B cell (primary cell): ENCODE data around the gene ZNF433. TPM values are rescaled to one million over a fixed set of nuclear protein-coding genes. Genes with fewer than 3 reads are reported as not detected.

Experiments
- ATAC-seq: fragments of 200-7000 bp; cut with Tn5 transposase; one replicate; pipeline ENCODE4 v1.10.0; 2021; ENCODE audit warnings: low read depth, mild to moderate bottlenecking, moderate number of reproducible peaks, moderate library complexity
- CTCF ChIA-PET: fragments of 350-600 bp; sonication (Branson Sonifier 250); formaldehyde crosslinking; loops from one replicate; lab custom pipeline; 2021; ENCODE audit warnings: antibody characterized with exemption, inconsistent platforms; lab: Charles Lee
- POLR2A ChIA-PET: fragments of 350-600 bp; sonication (Branson Sonifier 250); formaldehyde crosslinking; loops from one replicate; lab custom pipeline; 2021; ENCODE audit warnings: antibody characterized with exemption; lab: Charles Lee
- DNase-seq: peaks from one replicate; pipeline ENCODE4 v3.0.0; 2013
- H2AFZ ChIP-seq: 2 replicates; pipeline ENCODE4 v1.6.1; 2012; ENCODE audit warnings: mild to moderate bottlenecking, low read depth, low read length; ENCODE audit not compliant: insufficient read depth, poor library complexity, severe bottlenecking
- H3K27ac ChIP-seq, 2 donors: 1 replicate in 1 of 2; 2 replicates in 1 of 2; pipeline ENCODE4 v1.5.1; 2012 to 2013; ENCODE audit warnings: low read length in 2 of 2, mild to moderate bottlenecking in 2 of 2, moderate library complexity in 1 of 2
- H3K27me3 ChIP-seq, 4 experiments: fragments of 200-600 bp in 1 of 4; sonication (generic) in 1 of 4; replicated peaks in 1 of 4; 1 replicate in 2 of 4; 2 replicates in 2 of 4; pipeline versions ENCODE4 v1.6.1 to v1.7.0; 2013 to 2016; ENCODE audit warnings: low read length in 3 of 4, mild to moderate bottlenecking in 2 of 4, mixed read lengths in 1 of 4, moderate library complexity in 1 of 4; ENCODE audit not compliant: insufficient read depth in 4 of 4, control insufficient read depth in 3 of 4; ENCODE audit errors: control extremely low read depth in 1 of 4
- H3K36me3 ChIP-seq, 2 experiments: replicated peaks in 1 of 2; 1 replicate in 1 of 2; 2 replicates in 1 of 2; pipeline versions ENCODE4 v1.6.1 to v1.7.1; 2013; ENCODE audit warnings: low read length in 1 of 2; ENCODE audit not compliant: insufficient read depth in 2 of 2, control insufficient read depth in 1 of 2; ENCODE audit errors: control extremely low read depth in 1 of 2, extremely low read depth in 1 of 2
- H3K4me1 ChIP-seq, 2 donors: fragments of 200-600 bp in 1 of 2; sonication (generic) in 1 of 2; 1 replicate in 1 of 2; 2 replicates in 1 of 2; pipeline versions ENCODE4 v1.5.1 to v1.6.1; 2013 to 2017; ENCODE audit warnings: low read length in 2 of 2; ENCODE audit not compliant: control insufficient read depth in 2 of 2, insufficient read depth in 2 of 2
- H3K4me2 ChIP-seq: replicated peaks from 2 replicates; pipeline ENCODE3; 2012; ENCODE audit warnings: mild to moderate bottlenecking, low read depth, low read length; ENCODE audit not compliant: poor library complexity, severe bottlenecking
- H3K4me3 ChIP-seq, 5 experiments: fragments of 200-600 bp in 1 of 5; sonication (generic) in 1 of 5; 1 replicate in 3 of 5; 2 replicates in 2 of 5; pipeline versions ENCODE4 v1.5.1 to v1.7.0; 2011 to 2016; ENCODE audit warnings: low read length in 4 of 5, mild to moderate bottlenecking in 4 of 5, low read depth in 2 of 5, control low read depth in 1 of 5, moderate library complexity in 1 of 5; ENCODE audit not compliant: insufficient read depth in 1 of 5; ENCODE audit errors: control extremely low read depth in 1 of 5, extremely low read depth in 1 of 5
- H3K79me2 ChIP-seq: fragments of 200-600 bp; sonication (generic); one replicate; pipeline ENCODE4 v1.6.0; 2016; ENCODE audit warnings: low read length; ENCODE audit not compliant: control insufficient read depth, insufficient read depth
- H3K9ac ChIP-seq: fragments of 200-600 bp; sonication (generic); 2 replicates; pipeline ENCODE4 v1.6.1; 2017; ENCODE audit warnings: mild to moderate bottlenecking, low read length, moderate library complexity
- H3K9me3 ChIP-seq, 3 donors: one replicate each; pipeline versions ENCODE4 v1.6.1 to v1.7.1; 2013; ENCODE audit warnings: low read length in 2 of 3; ENCODE audit not compliant: control insufficient read depth in 2 of 3, insufficient read depth in 1 of 3; ENCODE audit errors: control extremely low read depth in 1 of 3
- H4K20me1 ChIP-seq: 2 replicates; pipeline ENCODE4 v1.6.0; 2012; ENCODE audit warnings: mild to moderate bottlenecking, low read length; ENCODE audit not compliant: insufficient read depth, control insufficient read depth, poor library complexity, severe bottlenecking
- H3K27ac Mint-ChIP-seq: one replicate; pipeline ENCODE4 v1.8.0; 2021; ENCODE audit warnings: mixed read lengths
- H3K27me3 Mint-ChIP-seq: one replicate; pipeline ENCODE4 v1.8.0; 2021; ENCODE audit warnings: mixed read lengths
- H3K4me1 Mint-ChIP-seq: one replicate; pipeline ENCODE4 v1.8.0; 2021; ENCODE audit warnings: mixed read lengths
- H3K4me3 Mint-ChIP-seq: one replicate; pipeline ENCODE4 v1.8.0; 2021; ENCODE audit warnings: mixed read lengths
- H3K9me3 Mint-ChIP-seq: one replicate; pipeline ENCODE4 v1.8.0; 2022; ENCODE audit warnings: mixed read lengths; ENCODE audit not compliant: insufficient read depth
- CTCF ChIP-seq: fragments of 200-600 bp; IDR thresholded peaks from one replicate; pipeline ENCODE4 v1.8.0; 2022; ENCODE audit warnings: antibody characterized with exemption, mild to moderate bottlenecking
- EZH2 ChIP-seq: IDR thresholded peaks from 2 replicates; pipeline ENCODE4 v1.6.1; 2012; ENCODE audit warnings: borderline replicate concordance, low read depth, mild to moderate bottlenecking, moderate library complexity, low read length; ENCODE audit not compliant: insufficient read depth, poor library complexity, severe bottlenecking
- WGBS: methylation state at CpG from one replicate; pipeline ENCODE4 v1.1.5; 2013; ENCODE audit warnings: missing lambda C conversion rate; ENCODE audit not compliant: insufficient coverage; 5-methylcytosine and 5-hydroxymethylcytosine counted together
- intact Hi-C: fragments of 100-400 bp; cut with micrococcal nuclease; formaldehyde crosslinking; loops from one replicate; pipeline ENCODE4 v1.10.0; 2022
- polyA plus RNA-seq: library from polyadenylated mRNA; depleted of rRNA; stranded (reverse); fragments of >200 nt; gene quantifications from 2 replicates; pipeline ENCODE4 v1.2.3, GENCODE V29; 2012
- total RNA-seq, 2 donors: library from RNA; stranded (reverse); fragments of 120-200 nt in 1 of 2; gene quantifications; 1 replicate in 1 of 2; 2 replicates in 1 of 2; pipeline versions ENCODE4 v1.2.3 to v1.2.4, GENCODE V29; 2013 to 2022

The ZNF433 gene
- total and polyA plus RNA-seq, 2 donors (not counting 1 experiment from before 2014, with no cell fraction given): 1.3 to 7.3 TPM

GRCh38 chr19:11978492-11979100, 56.9 kb downstream of the ZNF433 start:
- POLR2A ChIA-PET: no interaction called here

More at GRCh38 chr19:11978492-11979100, 56.9 kb downstream of the ZNF433 start:
- H2AFZ ChIP-seq: no peak overlapping the region
- H3K27me3 ChIP-seq: no peaks in the 10 kb centered on the region
- no peak overlapping the region for H3K4me2 ChIP-seq
- H3K9me3 ChIP-seq: peaks cover 13 to 57% (median 49%) of the 10 kb centered on the region in 3 donors
- no peak overlapping the region for H3K4me3 ChIP-seq
- H3K36me3 ChIP-seq: peaks cover 8 to 18% of the 10 kb centered on the region in 2 experiments
- no peak overlapping the region for H3K27ac ChIP-seq
- peaks cover 10% of the 10 kb centered on the region for H3K79me2 ChIP-seq
- ATAC-seq (no peak), DNase-seq (no peak)
- no CpG with 5 or more reads among the region's 9 CpGs for WGBS
- Mint-ChIP-seq H3K27me3 (no peaks in the 10 kb centered on the region), H3K4me1 (peaks cover 6% of the 10 kb centered on the region), H3K9me3 (peaks cover 15% of the 10 kb centered on the region), H3K4me3 (no peak overlapping the region), H3K27ac (no peak overlapping the region)
- CTCF ChIA-PET: no interaction called here
- intact Hi-C loops: no loop called here
- H3K9ac ChIP-seq: no peak overlapping the region
- H4K20me1 ChIP-seq: no peaks in the 10 kb centered on the region
- peaks cover 3 to 7% of the 10 kb centered on the region in 2 donors for H3K4me1 ChIP-seq
- no peak for TF ChIP-seq EZH2
- TF ChIP-seq CTCF: no peak
